Peyer's patch (tissue), 4 donors: ENCODE measurements around the gene DNAJC28.
"Not testable (repeated sequence)": the region's sequence is repeated elsewhere in the genome, so short reads cannot be mapped to it uniquely, and the experiment has no call there.

Source experiments
- CTCF ChIP-seq, 6 experiments: fragments of 450-650 bp in 4 of 6; fragments of 200-600 bp in 2 of 6; sonication (generic) in 1 of 6; IDR thresholded peaks; one replicate each; pipeline ENCODE4 v1.5.1; 2017 to 2019; ENCODE audit warnings: antibody characterized with exemption in 6 of 6, mild to moderate bottlenecking in 3 of 6, moderate library complexity in 1 of 6
- POLR2A ChIP-seq, 2 donors: fragments of 450-650 bp; IDR thresholded peaks; one replicate each; pipeline ENCODE4 v1.5.1; 2017; ENCODE audit warnings: antibody characterized with exemption in 2 of 2, mild to moderate bottlenecking in 2 of 2, moderate library complexity in 2 of 2

- not testable (repeated sequence) for TF ChIP-seq CTCF, POLR2A (IDR thresholded peaks at IDR 0.05)
These were observed 15.5 kb upstream of the DNAJC28 start for GRCh38 chr21:33507003-33507402.
